ENCODE data around the gene UBE3B.
A peak's percentile ranks its signal among the peaks of the same experiment; 100 is the strongest.

Gene UBE3B

GRCh38 chr12:109501299-109501698 lies 23.9 kb downstream of the UBE3B start:
- no peak for DNase-seq

DNA sequence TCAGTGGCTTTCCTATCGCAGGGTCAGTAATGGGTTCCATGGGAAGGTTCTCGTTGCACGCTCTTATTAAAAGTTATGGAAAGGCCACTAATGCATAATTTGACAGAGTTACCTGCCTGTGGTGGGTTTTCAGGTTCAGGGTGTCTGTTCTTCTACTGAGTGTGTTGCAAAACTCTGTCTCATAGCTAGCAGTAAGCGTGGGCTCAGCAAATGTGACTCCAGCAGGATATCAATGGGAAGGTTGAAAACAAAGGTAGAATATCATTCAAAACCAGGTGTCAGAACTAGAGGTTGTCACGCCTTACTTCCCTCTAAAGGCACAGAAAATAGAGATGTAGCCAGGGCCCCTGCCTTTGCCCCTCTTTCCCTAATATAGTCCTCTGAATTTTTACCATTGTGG lies 24.9 kb downstream of the UBE3B start:
- no peak for DNase-seq

- no peak for DNase-seq
These were observed 26.2 kb downstream of the UBE3B start for GRCh38 chr12:109503611-109504010.

DNA sequence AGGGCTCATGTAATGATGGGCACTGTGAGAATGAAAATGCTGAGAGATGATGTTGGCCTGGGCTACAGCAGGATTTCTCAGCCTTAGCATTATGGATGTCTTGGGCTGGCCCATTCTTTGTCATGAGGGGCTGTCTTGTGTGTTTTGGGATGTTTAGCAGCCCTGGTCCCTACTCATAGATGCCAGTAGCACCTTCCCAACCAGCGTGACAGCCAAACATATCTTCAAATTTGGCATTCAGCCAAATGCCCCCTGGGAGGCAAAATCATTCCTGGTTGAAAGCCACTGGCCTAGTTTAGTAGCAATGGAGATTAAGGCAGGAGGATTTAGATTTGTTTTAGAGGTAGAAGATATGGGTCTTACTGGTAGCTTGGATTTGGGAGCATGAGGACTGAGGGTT lies 26.6 kb downstream of the UBE3B start:
- DNase-seq = no peak

GRCh38 chr12:109510196-109510595 lies 32.8 kb downstream of the UBE3B start:
- no peak for DNase-seq

GRCh38 chr12:109512608-109513007 lies 35.2 kb downstream of the UBE3B start:
- no peak for DNase-seq

- DNase-seq = no peak
These were observed 35.6 kb downstream of the UBE3B start for GRCh38 chr12:109513051-109513450.

DNA sequence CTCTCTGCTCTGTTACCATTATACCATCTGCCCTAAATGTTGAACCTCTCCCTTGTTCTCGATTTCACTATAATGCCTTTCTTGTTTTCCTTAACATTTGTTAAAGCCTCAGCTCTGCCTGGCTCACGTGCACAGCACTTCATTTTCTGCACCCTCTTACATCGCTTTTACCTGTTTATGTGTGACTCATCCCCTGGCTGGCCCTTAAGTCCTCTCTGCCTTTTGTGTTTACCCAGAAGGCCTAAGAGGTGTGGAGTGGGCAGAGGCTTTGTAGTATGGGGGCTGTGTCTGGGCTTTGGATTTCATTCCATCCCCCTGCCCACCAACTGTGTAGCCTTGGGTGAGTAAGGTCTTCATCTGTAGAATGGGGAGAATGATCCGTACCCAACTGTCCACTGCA lies 36.5 kb downstream of the UBE3B start:
- DNase-seq = no peak

DNA sequence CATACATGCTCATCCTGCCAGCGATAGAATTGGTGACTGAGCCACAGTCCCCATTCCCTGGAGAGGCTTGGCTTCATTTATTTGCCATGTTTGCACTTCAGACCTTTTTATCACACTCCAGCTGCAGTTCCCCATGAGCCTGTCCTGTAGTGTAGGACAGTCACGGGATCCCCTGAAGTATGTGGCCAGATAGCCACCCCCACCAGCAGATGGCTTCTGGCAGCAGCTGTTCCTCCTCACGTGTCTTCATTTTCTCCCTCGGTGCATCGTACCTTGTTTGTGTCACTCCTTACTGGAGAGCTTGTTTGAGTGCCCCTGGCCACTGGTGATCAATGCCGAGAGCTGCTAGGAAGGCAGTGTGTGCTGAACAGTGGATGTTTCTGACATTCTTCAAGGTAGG lies 40.2 kb downstream of the UBE3B start:
- DNase-seq = no peak

GRCh38 chr12:109518820-109519665 lies 41.6 kb downstream of the UBE3B start:
- peak; percentile 41 for DNase-seq

- DNase-seq = no peak
These were observed 42.4 kb downstream of the UBE3B start for GRCh38 chr12:109519787-109520186.

- no peak for DNase-seq
These were observed 44.4 kb downstream of the UBE3B start for GRCh38 chr12:109521831-109522230.

DNA sequence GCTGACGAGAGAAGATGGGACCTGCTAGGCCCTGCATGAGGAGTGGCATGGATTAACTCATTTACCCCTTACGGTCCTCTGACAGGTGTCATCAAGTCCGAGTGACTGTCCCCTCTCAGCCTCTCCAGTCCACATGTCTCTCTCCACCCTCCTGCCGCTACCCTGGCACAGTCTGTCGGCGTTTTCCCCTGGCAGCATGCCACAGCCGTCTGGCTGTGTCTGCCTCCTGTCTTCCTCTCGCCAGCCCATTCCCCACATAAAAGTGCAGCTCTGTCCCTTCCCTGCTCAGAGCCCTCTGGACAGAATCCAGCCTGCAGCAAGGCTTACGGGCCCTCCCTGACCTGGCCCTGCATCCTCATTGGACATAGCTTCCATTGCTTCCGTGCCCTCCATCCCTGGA lies 45.6 kb downstream of the UBE3B start:
- no peak for DNase-seq

GRCh38 chr12:109523504-109523903 lies 46.1 kb downstream of the UBE3B start:
- no peak for DNase-seq

- no peak for DNase-seq
These were observed 47.2 kb downstream of the UBE3B start for GRCh38 chr12:109524466-109525278.

GRCh38 chr12:109525279-109525585 lies 47.8 kb downstream of the UBE3B start:
- DNase-seq = no peak

GRCh38 chr12:109527489-109528123 lies 50.2 kb downstream of the UBE3B start:
- no peak for DNase-seq

- no peak for DNase-seq
These were observed 52.5 kb downstream of the UBE3B start for GRCh38 chr12:109529691-109530640.

- no peak for DNase-seq
These were observed 54.0 kb downstream of the UBE3B start for GRCh38 chr12:109531411-109531810.

- no peak for DNase-seq
These were observed 55.5 kb downstream of the UBE3B start for GRCh38 chr12:109532721-109533486.

- DNase-seq = no peak
These were observed 56.0 kb downstream of the UBE3B start for GRCh38 chr12:109533487-109533740.

GRCh38 chr12:109534456-109534855 lies 57.0 kb downstream of the UBE3B start:
- DNase-seq = no peak
